Stimulated activated CD4-positive, alpha-beta T cell treated with anti-CD3 and anti-CD28 coated beads, Interleukin-1b, Interleukin-23, amount 100 ng/mL, for 48 hours (primary cell): Measurements from ENCODE around the gene VPS13D.
A peak's percentile ranks its signal among the peaks of the same experiment; 100 is the strongest.

Source experiments
- DNase-seq: peaks from one replicate; pipeline ENCODE4 v3.0.0-alpha.2; 2020

VPS13D gene

GRCh38 chr1:12544357-12544756, 314.5 kb downstream of the VPS13D start:
- no peak for DNase-seq

DNA sequence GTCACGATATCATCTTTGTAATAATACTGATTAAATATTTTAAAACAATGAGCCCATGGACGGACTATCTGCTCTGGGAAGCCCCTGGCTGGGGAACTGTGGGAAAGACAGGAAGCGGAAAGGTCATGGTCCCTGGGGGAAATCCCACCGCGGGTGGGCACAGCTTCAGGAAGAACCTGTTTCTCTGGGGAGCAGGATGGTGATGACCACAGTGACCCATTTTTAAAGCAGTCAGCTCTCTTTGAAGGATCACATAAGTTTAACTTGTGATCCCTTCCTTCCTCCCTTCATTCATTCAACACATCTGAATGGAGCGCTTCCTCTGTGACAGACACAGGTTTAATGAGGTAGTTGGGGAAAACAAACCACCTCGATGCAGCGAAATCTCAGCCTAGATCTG, 315.2 kb downstream of the VPS13D start:
- no peak for DNase-seq

GRCh38 chr1:12546771-12547585, 317.1 kb downstream of the VPS13D start:
- no peak for DNase-seq

DNA sequence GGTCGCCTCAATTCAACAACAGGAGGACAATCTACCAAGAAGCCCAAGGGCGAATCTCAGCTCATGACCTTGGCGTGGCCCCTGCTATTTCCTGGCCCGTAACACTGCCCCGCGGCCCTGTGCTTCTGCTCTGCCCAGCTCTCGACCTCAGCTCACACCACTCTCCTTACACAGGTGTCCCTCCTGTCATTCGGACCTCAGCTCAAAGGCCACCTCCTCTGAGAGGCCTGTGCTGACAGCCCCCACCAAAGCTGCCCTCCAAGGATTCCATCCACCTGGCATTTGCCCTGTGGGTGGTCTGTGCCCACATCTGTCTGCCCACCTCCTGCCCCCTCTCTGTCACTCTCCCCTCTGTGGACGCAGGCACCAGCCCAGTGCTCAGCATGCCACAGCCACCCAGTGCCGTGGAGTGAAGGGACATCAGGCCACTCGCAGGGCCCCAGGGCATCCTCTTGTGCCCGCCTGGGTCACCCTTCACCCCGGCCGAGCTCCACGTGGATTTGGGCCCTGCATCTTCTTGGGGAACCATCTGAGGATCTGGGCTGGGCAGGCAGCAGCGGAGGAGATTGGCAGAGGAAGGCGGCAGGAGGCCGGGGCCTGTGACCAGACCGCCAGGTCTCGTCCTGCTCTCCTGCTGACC, 317.9 kb downstream of the VPS13D start:
- no peak for DNase-seq

GRCh38 chr1:12548279-12548972, 318.6 kb downstream of the VPS13D start:
- DNase-seq = no peak

- no peak for DNase-seq
Measured at GRCh38 chr1:12548973-12549459, 319.2 kb downstream of the VPS13D start.

- peak; percentile 22 for DNase-seq
Measured at GRCh38 chr1:12549460-12550349, 319.9 kb downstream of the VPS13D start.

- no peak for DNase-seq
Measured at GRCh38 chr1:12551584-12551983, 321.8 kb downstream of the VPS13D start.

DNA sequence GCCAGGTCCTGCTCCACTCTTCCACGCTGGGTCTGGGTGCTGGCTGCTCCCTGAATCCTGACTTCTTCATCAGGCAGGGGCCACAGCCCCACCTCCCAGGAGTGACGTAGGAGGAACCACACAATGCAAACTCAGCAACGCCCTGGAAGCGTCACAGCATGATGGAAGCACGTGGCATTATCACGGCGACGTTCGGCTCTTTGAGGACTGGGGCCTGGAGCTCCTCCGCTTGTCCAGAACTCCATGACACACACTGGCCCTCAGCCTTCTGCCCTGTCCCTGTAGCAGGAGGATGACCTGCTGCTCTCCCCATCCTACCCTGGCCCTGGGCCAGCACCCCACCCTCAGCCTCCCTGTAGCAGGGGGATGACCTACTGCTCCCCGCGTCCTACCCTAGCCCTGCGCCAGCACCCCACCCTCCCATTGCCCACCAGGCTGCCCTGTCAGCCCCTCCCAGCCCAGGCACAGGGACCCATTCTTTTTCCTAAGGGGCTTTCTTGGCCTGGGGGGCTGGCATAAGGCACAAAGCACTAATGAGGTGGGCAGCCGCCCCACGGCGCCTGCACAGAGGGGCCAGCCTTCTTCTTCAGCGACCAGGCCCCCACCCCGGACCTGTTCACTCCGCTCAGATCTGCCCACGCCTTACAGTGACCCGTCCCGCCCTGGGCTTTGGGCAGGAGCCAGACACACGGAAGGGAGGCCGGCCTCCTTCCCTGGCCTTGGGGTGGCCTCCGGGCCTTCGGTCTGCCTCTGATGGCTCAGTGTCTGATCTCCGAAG, 322.5 kb downstream of the VPS13D start:
- no peak for DNase-seq

- no peak for DNase-seq
Measured at GRCh38 chr1:12552951-12553921, 323.4 kb downstream of the VPS13D start.

DNA sequence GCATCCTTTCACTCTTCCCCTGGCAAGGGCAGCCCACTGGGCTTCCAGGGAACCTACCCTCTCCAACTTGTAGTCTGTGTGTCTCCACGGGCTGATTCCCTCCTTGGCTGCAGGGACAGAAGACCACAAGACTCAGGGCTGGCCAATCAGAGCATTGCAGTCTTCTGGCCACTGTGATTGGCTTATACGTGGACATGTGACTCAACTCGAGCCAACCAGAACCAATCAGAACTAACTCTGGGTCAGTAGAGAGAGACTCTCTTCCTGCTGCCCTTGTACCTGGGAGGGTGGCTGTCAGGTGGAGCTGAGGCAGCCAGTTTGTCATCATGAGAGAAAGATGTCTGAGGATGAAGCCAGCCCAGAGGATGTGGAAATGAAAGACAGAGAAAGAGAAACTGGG, 324.1 kb downstream of the VPS13D start:
- no peak for DNase-seq

DNA sequence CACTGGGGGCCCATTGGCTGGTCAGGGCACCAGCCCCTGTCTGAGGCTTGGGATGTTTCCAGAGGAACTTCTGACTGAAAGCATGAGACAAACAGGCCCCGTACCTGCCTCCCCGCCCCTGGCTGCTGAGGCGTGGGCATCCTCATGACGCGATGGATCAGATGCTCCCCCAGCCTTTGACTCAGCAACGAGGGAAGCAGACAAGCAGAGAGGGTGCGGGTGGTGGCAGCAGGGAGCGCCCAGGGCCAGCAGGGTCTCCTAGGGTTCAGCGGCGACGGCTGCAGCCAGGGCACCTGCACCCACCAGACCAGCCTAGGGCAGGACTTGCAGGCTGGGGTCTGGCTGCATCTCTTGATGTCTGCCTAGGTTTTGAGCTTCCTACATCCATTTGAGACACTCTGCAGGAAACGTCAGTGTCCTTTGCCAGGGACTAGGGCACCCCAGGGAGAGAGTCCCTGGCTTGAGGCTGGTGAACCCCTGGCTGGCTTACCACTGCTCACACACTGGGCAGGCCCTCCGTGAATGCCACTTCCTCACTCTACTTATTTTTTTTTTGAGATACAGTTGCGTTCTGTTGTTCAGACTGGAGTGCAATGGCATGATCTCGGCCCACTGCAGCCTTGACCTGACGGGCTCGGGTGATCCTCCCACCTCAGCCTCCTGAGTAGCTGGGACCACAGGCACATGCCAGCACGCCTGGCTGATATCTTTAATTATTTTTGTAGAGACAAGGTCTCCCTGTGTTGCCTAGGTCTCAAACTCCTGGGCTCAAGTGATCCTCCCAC, 324.9 kb downstream of the VPS13D start:
- DNase-seq = no peak

DNA sequence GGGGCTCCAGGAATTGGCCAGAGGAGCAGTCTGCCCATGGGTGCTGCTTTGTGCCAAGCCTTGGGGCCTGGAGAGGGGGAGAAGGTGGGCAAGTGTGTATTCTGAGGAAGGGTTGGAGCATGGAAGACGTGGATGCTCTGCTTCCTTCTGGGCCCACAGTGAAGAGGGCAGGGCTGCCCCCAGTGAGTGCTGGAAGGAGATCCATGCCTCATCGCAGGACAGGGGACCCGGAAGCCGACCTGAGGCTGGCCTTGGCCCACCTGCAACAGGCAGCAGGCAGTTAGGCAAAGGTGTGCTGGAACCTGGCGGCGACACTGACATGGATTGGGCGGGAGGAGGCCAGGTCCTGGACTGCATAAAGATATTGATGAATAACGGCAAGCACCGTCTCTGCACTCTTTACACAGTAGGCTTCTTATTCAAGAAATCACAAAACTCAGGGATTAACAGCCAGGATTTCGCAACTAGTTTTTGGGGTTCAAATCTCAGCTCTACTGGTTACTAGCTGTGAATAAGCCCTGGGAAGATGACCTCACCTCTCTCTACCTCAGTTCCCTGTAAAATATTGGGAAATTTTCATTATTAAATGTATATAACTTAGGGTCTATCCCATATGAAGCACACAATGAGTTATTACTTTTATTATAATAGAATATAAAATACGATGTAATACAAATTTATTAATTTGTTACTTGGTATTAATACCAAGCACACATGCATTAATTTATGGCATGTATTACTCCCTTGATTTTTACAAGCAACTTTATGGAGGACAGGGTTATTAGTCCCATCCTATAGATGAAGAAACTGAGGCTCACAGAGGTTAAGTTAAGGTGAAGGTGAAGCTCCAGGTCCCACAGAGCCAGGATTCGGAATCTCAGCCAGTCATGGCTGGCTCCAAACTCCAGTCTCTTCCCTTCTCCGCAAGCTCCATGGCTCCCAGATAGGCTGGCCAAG, 325.9 kb downstream of the VPS13D start:
- no peak for DNase-seq

- DNase-seq = no peak
Measured at GRCh38 chr1:12556368-12556930, 326.6 kb downstream of the VPS13D start.

- no peak for DNase-seq
Measured at GRCh38 chr1:12556957-12557935, 327.4 kb downstream of the VPS13D start.

DNA sequence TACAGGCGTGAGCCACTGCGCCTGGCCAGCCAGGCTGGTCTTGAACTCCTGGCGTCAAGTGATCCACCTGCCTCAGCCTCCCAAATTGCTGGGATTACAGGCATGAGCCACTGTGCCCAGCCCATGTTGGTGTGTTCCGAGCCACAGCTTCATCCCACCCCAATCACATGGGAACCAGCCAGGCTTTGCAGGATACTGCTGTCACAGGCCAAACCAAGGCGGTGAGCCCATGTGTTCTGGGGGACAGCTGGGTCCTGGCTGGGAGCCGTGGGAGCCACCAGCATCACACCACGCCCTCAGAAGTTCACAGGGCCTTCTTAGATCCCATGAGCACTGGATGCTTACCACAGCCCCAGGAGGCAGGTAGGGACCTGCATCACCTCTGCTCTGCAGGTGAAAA, 331.3 kb downstream of the VPS13D start:
- DNase-seq = no peak
